Nephron (organoid): ENCODE results near the gene SHF.

ENCODE experiments used
- H3K27ac Mint-ChIP-seq, 3 experiments: 2 replicates each; pipeline ENCODE4 v1.8.0; 2020; ENCODE audit warnings: mixed read lengths in 3 of 3, mild to moderate bottlenecking in 2 of 3, moderate library complexity in 1 of 3
- H3K27me3 Mint-ChIP-seq: 2 replicates; pipeline ENCODE4 v1.8.0; 2021; ENCODE audit warnings: low read depth, mild to moderate bottlenecking, moderate library complexity, mixed read lengths
- H3K36me3 Mint-ChIP-seq: 2 replicates; pipeline ENCODE4 v1.8.0; 2020; ENCODE audit warnings: low read depth, mixed read lengths
- H3K4me1 Mint-ChIP-seq: 2 replicates; pipeline ENCODE4 v1.8.0; 2020; ENCODE audit warnings: mixed read lengths
- H3K4me3 Mint-ChIP-seq, 3 experiments: 2 replicates each; pipeline ENCODE4 v1.8.0; 2020; ENCODE audit warnings: mild to moderate bottlenecking in 3 of 3, mixed read lengths in 3 of 3, moderate library complexity in 2 of 3
- H3K9me3 Mint-ChIP-seq: 2 replicates; pipeline ENCODE4 v1.8.0; 2020; ENCODE audit warnings: mixed read lengths
- TF ChIP-seq, protein P1 (sequence below), 3 experiments: fragments of 200-600 bp; sonication (generic); IDR thresholded peaks; one replicate each; pipeline ENCODE4 v1.5.0; 2021; ENCODE audit warnings: antibody characterized with exemption in 3 of 3; ENCODE audit not compliant: unreplicated experiment in 3 of 3

The SHF gene

DNA sequence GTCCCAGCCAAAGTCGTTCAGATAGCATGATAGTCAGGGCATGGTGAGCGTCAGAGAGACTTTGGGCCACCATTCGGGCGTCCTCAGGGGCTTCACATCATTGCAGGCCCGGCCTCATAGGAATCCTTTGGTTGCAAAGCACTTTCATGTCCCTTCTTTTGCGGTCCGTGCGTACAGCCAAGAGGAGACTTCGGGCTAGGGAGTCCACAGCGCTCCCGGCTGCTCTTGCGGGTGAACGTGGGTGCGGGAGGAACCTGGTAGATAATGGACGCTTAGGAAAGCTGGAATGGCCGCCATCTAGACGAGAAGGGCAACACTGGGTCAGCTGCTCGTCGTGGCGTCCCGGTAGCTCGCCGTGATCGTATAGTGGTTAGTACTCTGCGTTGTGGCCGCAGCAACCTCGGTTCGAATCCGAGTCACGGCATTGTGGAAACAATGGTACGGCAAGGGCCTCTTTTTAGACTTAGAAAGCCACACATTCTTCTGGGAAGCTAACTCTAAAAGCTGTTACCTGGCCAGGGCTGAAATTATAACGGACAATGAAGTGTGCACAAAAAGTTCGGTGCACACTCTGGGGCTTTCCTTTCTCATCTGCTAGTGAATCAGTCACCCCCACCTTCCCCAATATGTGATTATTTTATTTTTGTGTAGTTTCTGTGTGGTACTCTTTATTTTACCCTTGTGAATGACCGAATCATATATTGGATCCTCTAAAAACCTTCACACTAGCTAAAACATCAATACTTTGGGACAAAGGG, 13.2 kb upstream of the SHF start:
- Mint-ChIP-seq H3K27me3 (peaks cover 5% of the 10 kb centered on the region), H3K9me3 (no peaks in the 10 kb centered on the region), H3K4me1 (peaks cover 9% of the 10 kb centered on the region), H3K4me3 (no peak overlapping the region), H3K36me3 (no peaks in the 10 kb centered on the region), H3K27ac (no peak overlapping the region)
- TF ChIP-seq, protein P1, sequence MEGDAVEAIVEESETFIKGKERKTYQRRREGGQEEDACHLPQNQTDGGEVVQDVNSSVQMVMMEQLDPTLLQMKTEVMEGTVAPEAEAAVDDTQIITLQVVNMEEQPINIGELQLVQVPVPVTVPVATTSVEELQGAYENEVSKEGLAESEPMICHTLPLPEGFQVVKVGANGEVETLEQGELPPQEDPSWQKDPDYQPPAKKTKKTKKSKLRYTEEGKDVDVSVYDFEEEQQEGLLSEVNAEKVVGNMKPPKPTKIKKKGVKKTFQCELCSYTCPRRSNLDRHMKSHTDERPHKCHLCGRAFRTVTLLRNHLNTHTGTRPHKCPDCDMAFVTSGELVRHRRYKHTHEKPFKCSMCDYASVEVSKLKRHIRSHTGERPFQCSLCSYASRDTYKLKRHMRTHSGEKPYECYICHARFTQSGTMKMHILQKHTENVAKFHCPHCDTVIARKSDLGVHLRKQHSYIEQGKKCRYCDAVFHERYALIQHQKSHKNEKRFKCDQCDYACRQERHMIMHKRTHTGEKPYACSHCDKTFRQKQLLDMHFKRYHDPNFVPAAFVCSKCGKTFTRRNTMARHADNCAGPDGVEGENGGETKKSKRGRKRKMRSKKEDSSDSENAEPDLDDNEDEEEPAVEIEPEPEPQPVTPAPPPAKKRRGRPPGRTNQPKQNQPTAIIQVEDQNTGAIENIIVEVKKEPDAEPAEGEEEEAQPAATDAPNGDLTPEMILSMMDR (IDR thresholded peaks at IDR 0.05; ENCODE audit: unreplicated experiment in 3 of 3), result no peak

DNA sequence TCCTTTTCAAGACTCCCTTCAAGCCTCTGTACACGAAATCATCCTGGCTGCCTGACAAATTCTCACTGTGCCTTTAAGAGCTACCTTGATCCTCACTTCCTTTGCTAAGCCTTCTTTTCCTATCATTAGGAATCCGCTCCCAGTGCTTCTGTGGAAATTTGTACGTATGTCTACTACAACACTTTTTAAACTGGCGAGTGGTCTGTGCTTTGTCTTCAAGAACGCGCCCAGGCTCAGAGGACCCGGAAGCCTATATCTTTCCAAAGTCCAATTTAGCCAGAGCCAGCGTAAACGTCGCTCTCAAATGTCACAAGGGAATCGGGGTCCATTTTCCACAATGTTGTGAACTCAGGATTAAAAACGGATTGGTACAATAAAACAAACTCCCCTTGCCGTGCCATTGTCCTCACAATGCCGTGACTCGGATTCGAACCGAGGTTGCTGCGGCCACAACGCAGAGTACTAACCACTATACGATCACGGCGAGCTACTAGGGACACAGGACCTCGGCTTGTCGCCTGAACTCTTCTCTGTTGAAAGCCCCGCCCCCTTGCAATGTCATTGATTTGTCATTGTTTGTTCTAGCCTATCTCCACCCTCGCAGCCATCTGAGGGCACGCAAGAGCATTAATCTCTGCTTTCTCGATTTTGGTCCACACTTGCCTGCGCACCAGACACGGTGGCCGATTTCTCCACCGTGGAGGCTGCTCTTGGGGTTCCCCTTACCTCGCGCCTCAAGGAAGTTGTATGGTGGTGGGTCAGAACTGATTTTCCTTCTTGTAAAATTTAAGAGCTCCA, 12.4 kb upstream of the SHF start:
- Mint-ChIP-seq H3K27me3 (peaks cover 4% of the 10 kb centered on the region), H3K27ac (no peak overlapping the region), H3K4me1 (peaks cover 5% of the 10 kb centered on the region), H3K9me3 (no peaks in the 10 kb centered on the region), H3K36me3 (no peaks in the 10 kb centered on the region), H3K4me3 (no peak overlapping the region)
- TF ChIP-seq, protein P1 (IDR thresholded peaks at IDR 0.05; ENCODE audit: unreplicated experiment in 3 of 3), result no peak

DNA sequence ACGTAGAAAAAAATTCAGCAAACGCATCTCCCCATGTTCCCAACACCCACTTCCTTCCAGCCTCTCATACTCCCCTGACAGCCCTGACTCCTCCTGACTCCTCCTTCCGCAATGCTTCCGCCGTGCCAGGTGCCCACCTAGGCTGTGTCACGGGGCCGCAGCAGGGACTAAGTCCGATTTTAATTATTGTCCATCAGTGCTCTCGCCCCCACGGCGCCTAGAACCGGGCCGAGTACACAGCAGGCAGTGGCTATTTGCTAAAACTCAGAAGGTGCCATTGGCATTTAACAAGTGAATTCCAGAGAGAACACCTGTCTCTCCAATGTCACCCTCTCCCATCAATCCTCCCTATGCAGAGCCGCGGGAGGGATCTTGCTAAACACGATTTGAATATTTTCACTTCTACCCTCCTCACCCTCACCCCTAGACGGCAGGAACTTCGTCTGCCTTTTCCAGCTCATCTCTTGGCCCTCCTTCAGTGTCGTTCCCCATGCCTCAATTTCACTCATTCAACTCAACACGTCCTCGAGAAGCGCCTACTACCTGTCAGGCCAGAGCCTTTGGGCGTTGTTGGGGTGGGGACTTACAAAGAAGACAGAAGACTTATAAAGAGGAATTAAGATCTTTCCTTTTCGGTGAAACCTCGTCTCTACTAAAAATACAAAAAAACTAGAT, 11.5 kb upstream of the SHF start:
- Mint-ChIP-seq H3K4me3 (no peak overlapping the region), H3K27ac (no peak overlapping the region)

DNA sequence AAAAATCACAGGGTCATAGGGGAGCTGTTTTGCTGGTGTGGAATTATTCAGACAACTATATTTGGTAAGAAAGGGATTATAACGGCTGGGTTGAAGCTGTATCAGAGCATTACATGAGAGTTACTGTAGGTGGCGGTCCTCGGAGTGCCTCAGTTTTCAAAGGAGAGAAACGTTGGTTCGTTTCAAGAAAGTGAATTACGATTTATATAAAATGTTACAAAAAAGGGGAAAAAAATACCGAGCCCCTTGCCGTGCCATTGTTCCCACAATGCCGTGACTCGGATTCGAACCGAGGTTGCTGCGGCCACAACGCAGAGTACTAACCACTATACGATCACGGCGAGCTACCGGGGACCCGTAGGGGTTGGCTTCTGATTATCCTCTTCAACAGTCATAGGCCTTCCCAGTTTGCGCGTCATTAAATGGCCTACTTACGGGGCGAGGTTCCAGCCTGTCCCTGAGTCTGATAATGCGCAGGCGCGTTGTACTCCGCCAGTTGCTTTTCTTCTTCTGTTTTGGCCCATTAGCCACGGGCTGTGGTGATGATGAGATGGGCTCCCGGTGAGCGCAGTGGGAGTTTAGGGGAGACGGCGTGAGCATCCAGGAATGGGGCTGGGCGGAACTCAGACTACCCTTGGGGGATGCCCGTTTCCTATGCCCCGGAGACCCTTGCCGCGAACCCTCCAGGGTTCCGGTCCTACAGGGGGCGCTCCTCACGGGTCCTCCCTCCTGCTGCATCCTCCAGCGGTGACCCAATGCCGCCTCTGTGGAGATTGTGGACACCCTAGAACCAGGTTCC, 10.8 kb upstream of the SHF start:
- H3K27ac Mint-ChIP-seq, result no peak overlapping the region
- H3K4me3 Mint-ChIP-seq, result no peak overlapping the region
- no peaks in the 10 kb centered on the region for H3K27me3 Mint-ChIP-seq

More for the DNA sequence above, 11.5 kb upstream of the SHF start:
- H3K36me3 Mint-ChIP-seq, result no peaks in the 10 kb centered on the region
- no peaks in the 10 kb centered on the region for H3K9me3 Mint-ChIP-seq
- TF ChIP-seq, protein P1 (IDR thresholded peaks at IDR 0.05; ENCODE audit: unreplicated experiment in 3 of 3), result peak in 1 of 3 experiments; percentile 6
- H3K27me3 Mint-ChIP-seq, result no peaks in the 10 kb centered on the region
- H3K4me1 Mint-ChIP-seq, result no peaks in the 10 kb centered on the region

DNA sequence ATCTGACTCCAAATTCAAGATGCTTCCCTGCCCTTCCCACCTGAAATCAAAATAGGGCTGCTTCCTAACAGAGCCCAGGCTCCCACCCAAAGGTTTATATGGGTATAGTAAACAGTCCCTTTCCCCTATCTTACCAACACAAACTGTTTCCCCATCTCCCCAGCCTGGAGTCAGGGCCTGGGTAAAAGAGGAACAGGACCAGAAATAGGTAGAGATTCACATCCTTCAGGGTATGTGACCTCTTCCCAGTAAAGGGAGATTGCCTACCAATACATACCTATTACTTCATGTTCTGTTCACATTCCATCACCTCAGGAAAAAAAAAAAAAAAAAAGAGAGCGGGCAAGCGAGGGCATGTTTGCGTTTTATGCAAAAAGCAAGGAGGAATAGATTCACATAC, 9.7 kb upstream of the SHF start:
- Mint-ChIP-seq H3K27ac (peak overlapping the region in 2 of 3 experiments; percentile 73 to 78), H3K4me3 (no peak overlapping the region), H3K36me3 (no peaks in the 10 kb centered on the region), H3K9me3 (no peaks in the 10 kb centered on the region), H3K27me3 (no peaks in the 10 kb centered on the region), H3K4me1 (no peaks in the 10 kb centered on the region)
- TF ChIP-seq, protein P1 (IDR thresholded peaks at IDR 0.05; ENCODE audit: unreplicated experiment in 3 of 3), result no peak

More for the DNA sequence above, 10.8 kb upstream of the SHF start:
- Mint-ChIP-seq H3K9me3 (no peaks in the 10 kb centered on the region), H3K36me3 (no peaks in the 10 kb centered on the region), H3K4me1 (no peaks in the 10 kb centered on the region)
- TF ChIP-seq, protein P1 (IDR thresholded peaks at IDR 0.05; ENCODE audit: unreplicated experiment in 3 of 3), result peak; percentile 62 to 77 (median 63)
